ENCODE measurements around the gene NELFB. TPM values are rescaled to one million over a fixed set of nuclear protein-coding genes. Genes with fewer than 3 reads are reported as not detected.

NELFB gene
- total and polyA plus RNA-seq, 9 of the 15 experiments (the other 6 are each of a cell fraction or from before 2014, with no cell fraction given), result 0.24 to 84.0 (median 29.7) TPM

- BruUV-seq (replicated peaks), result no TSS peak
- Histone ChIP-seq H3K4me1 (replicated peaks in 1 of 2; ENCODE audit: control insufficient read depth in 2 of 2, insufficient read depth in 2 of 2, low read length in 2 of 2) (peaks cover 23 to 100% of the 10 kb centered on the region in 2 experiments), H3K9ac (ENCODE audit: insufficient read depth in 1 of 2, low read depth in 2 of 2, low read length in 2 of 2) (peak overlapping the region in 1 of 2 experiments; percentile 36; a peak in 1 of 4 replicates), H3K27ac (ENCODE audit: extremely low read depth, low read depth, low read length) (no peak overlapping the region), H2AFZ (ENCODE audit: low read depth, low read length) (no peak overlapping the region), H3K79me2 (ENCODE audit: control insufficient read depth, insufficient read depth, low read length) (no peaks in the 10 kb centered on the region; the same call in 2 of the 3 replicates), H3K27me3 (ENCODE audit: control insufficient read depth in 2 of 2, insufficient read depth in 2 of 2, low read length in 2 of 2) (no peaks in the 10 kb centered on the region), H3K9me1 (ENCODE audit: control insufficient read depth, insufficient read depth, low read length) (peaks cover 4% of the 10 kb centered on the region), H3K9me3 (replicated peaks; ENCODE audit: control insufficient read depth, insufficient read depth, low read depth, low read length) (no peaks in the 10 kb centered on the region), H3K36me3 (ENCODE audit: control insufficient read depth, insufficient read depth, low read length) (no peaks in the 10 kb centered on the region), H3K4me3 (no peak overlapping the region), H3K4me2 (ENCODE audit: insufficient read depth, low read length) (no peak overlapping the region), H4K20me1 (replicated peaks; ENCODE audit: control insufficient read depth, insufficient read depth, low read length) (no peaks in the 10 kb centered on the region)
- FAIRE-seq (no peak), ATAC-seq (no peak), DNase-seq (ENCODE audit: extremely low read depth in 1 of 4, low spot score in 3 of 4) (no peak)
- ChIA-PET CTCF (ENCODE audit: low intra/inter-chr PET ratio) (no interaction called here), POLR2A (interaction anchor here (0.5 to 1.1 kb wide), 3 partner anchors 9 to 136 kb away, joined by 3 to 6 read pairs (median 3); partner anchors contain the start of gene TUBB4B)
- intact Hi-C loops (cut with micrococcal nuclease), result no loop called here
- TF ChIP-seq ZNF512 (tag; IDR thresholded peaks at IDR 0.05) (no peak), POLR2G (IDR thresholded peaks at IDR 0.05; ENCODE audit: low read depth, low read length) (peak; percentile 17; the same call in 1 of the 2 replicates)
- WGBS (ENCODE audit: insufficient coverage, low coverage, missing lambda C conversion rate), result 68% methylated on average over 10 of the region's 10 CpGs
- in situ Hi-C loops (cut with MboI), result loop anchor here (25.0 kb wide), 1 partner anchor 445 kb away; the partner anchor contains the start of genes CCDC183 and TMEM141
Observed at GRCh38 chr9:137232101-137232500, 23.0 kb upstream of the NELFB start.

GRCh38 chr9:137232510-137232909, 22.6 kb upstream of the NELFB start:
- Histone ChIP-seq H3K36me3 (ENCODE audit: control insufficient read depth, insufficient read depth, low read length) (no peaks in the 10 kb centered on the region), H2AFZ (ENCODE audit: low read depth, low read length) (no peak overlapping the region), H3K9me3 (replicated peaks; ENCODE audit: control insufficient read depth, insufficient read depth, low read depth, low read length) (no peaks in the 10 kb centered on the region), H4K20me1 (replicated peaks; ENCODE audit: control insufficient read depth, insufficient read depth, low read length) (no peaks in the 10 kb centered on the region), H3K27me3 (ENCODE audit: control insufficient read depth in 2 of 2, insufficient read depth in 2 of 2, low read length in 2 of 2) (no peaks in the 10 kb centered on the region), H3K4me3 (no peak overlapping the region), H3K9me1 (ENCODE audit: control insufficient read depth, insufficient read depth, low read length) (peaks cover 4% of the 10 kb centered on the region), H3K79me2 (ENCODE audit: control insufficient read depth, insufficient read depth, low read length) (no peaks in the 10 kb centered on the region; the same call in 2 of the 3 replicates), H3K4me2 (ENCODE audit: insufficient read depth, low read length) (no peak overlapping the region), H3K9ac (ENCODE audit: insufficient read depth in 1 of 2, low read depth in 2 of 2, low read length in 2 of 2) (peak overlapping the region in 1 of 2 experiments; percentile 10; a peak in 1 of 4 replicates), H3K4me1 (replicated peaks in 1 of 2; ENCODE audit: control insufficient read depth in 2 of 2, insufficient read depth in 2 of 2, low read length in 2 of 2) (peaks cover 21 to 100% of the 10 kb centered on the region in 2 experiments), H3K27ac (ENCODE audit: extremely low read depth, low read depth, low read length) (no peak overlapping the region)
- TF ChIP-seq ZNF740 (CRISPR knock-in tag; IDR thresholded peaks at IDR 0.05) (0 out of 2 replicates have a peak, but pooled peaks have one; percentile 21), ZNF740 (tag; IDR thresholded peaks at IDR 0.05) (no peak), POLR2G (IDR thresholded peaks at IDR 0.05; ENCODE audit: low read depth, low read length) (peak; percentile 4; the same call in 1 of the 2 replicates), E2F6 (IDR thresholded peaks at IDR 0.05; ENCODE audit: borderline replicate concordance in 1 of 2, extremely low read depth in 1 of 2, insufficient read depth in 1 of 2, insufficient read length in 1 of 2, low read depth in 1 of 2, low read length in 1 of 2, poor library complexity in 1 of 2, severe bottlenecking in 1 of 2) (peak in 1 of 2 experiments; percentile 31), ZNF212 (CRISPR knock-in tag; IDR thresholded peaks at IDR 0.05) (no peak), SMAD2 (IDR thresholded peaks at IDR 0.05; ENCODE audit: low read depth, low read length) (no peak), MAX (CRISPR knock-in tag; IDR thresholded peaks at IDR 0.05) (peak; percentile 41; the same call in 1 of the 2 replicates)
- BruUV-seq (replicated peaks), result no TSS peak
- POLR2A ChIA-PET, result interaction anchor here (0.5 to 1.1 kb wide), 3 partner anchors 8 to 137 kb away, joined by 3 to 6 read pairs (median 3); partner anchors contain the start of gene TUBB4B
- in situ Hi-C loops (cut with MboI) (loop anchor here (25.0 kb wide), 1 partner anchor 445 kb away; the partner anchor contains the start of genes CCDC183 and TMEM141), intact Hi-C loops (cut with micrococcal nuclease) (no loop called here)
- 70% methylated on average over 24 of the region's 24 CpGs for WGBS (ENCODE audit: insufficient coverage, low coverage, missing lambda C conversion rate)
- no peak for ATAC-seq
- CTCF ChIA-PET (ENCODE audit: low intra/inter-chr PET ratio), result no interaction called here
- no peak for DNase-seq (ENCODE audit: extremely low read depth in 1 of 4, low spot score in 3 of 4)
- no peak for FAIRE-seq
